GM19023 (cell line): ENCODE measurements around the gene SERGEF.
"Not testable (repeated sequence)": the region's sequence is repeated elsewhere in the genome, so short reads cannot be mapped to it uniquely, and the experiment has no call there.

Experiments
- ATAC-seq: cut with Tn5 transposase; IDR thresholded peaks from one replicate; pipeline ENCODE4 v1.9.1; 2021; ENCODE audit warnings: mild to moderate bottlenecking, moderate library complexity; ENCODE audit not compliant: unreplicated experiment

The SERGEF gene

GRCh38 chr11:17917556-17917955 is 95.3 kb downstream of the SERGEF start:
- no peak for ATAC-seq

- no peak for ATAC-seq
Observed at GRCh38 chr11:17915500-17916143, 97.2 kb downstream of the SERGEF start.

DNA sequence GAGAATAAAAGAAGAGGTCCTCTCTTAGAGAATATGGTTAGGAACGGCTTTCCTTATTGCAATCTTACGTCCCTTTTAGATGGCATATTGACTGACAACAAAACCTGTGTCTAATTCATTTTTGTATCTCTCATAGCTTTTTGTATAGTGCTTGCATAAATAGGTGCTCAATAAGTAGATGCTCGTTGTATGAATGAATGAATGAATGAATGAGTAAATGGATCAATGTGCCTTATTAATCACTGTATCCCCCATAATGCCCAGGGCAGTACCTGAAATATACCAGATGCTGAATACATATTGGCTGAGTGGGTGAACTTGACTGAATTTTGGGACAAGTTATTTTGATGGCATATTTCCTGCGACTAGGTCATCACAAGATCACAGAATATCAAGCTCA is 97.9 kb downstream of the SERGEF start:
- no peak for ATAC-seq

DNA sequence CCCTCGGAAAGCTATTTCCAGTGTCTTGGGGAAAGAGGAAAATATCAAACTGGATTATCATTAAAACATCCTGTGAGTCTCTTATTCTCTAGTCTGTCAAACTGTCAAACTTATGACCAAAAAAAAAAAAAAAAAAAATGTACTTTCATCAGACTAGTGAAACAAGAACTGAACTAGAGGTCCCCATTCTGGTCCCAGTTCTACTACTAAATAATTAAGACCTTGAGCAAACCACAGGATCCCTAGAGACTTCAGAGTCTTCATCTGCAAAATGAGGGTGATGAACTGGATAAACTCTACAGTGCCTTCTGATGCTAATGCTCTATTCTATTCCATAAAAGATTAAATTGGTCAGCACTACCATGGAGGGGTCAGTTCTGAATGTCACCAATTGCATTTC is 105.8 kb downstream of the SERGEF start:
- no peak for ATAC-seq

- no peak for ATAC-seq
Observed at GRCh38 chr11:17906436-17906835, 106.4 kb downstream of the SERGEF start.

DNA sequence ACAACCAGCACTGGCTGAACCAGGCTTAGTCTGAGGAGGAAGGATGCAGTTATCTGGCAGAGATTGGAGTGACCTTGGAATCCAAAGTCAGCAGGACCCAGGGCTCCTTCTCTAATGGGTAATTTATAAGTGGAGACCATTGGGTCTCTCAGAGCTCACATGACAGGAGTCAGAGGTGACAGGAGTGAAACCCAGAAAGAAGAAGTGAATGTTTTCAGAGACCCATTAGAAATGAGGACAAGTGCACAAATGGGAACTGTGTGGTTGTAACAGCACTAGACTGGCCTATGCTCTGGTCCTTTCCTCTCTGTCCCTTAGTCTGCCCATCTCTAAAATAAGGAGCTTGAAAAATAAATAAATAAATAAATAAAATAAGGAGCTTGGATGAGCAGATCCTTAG is 107.4 kb downstream of the SERGEF start:
- ATAC-seq, result peak; percentile 81

- no peak for ATAC-seq
Observed at GRCh38 chr11:17901481-17901880, 111.4 kb downstream of the SERGEF start.

GRCh38 chr11:17898782-17899181 is 114.1 kb downstream of the SERGEF start:
- no peak for ATAC-seq

- ATAC-seq, result no peak
Observed at GRCh38 chr11:17898071-17898470, 114.8 kb downstream of the SERGEF start.

GRCh38 chr11:17897495-17897894 is 115.4 kb downstream of the SERGEF start:
- ATAC-seq, result no peak

DNA sequence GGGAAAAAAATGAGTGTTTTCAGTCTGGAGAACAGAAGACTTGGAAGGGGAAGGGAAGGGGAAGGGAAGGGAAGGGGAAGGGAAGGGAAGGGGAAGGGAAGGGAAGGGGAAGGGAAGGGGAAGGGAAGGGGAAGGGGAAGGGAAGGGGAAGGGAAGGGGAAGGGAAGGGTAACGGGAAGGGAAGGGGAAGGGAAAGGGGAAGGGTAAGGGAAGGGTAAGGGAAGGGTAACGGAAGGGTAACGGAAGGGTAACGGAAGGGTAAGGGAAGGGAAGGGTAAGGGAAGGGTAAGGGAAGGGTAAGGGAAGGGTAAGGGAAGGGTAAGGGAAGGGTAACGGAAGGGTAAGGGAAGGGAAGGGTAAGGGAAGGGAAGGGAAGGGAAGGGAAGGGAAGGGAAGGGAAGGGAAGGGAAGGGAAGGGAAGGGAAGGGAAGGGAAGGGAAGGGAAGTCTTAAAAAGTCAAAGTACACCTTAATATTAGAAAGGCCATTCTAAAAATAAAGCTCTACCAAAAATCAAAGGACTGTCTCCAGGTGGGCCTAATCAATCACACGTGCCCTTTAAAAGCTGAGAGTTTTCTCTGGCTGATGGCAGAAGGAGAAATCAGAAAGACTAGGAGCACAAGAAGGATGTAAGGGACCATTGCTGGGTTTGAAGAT is 116.2 kb downstream of the SERGEF start:
- not testable (repeated sequence) for ATAC-seq

DNA sequence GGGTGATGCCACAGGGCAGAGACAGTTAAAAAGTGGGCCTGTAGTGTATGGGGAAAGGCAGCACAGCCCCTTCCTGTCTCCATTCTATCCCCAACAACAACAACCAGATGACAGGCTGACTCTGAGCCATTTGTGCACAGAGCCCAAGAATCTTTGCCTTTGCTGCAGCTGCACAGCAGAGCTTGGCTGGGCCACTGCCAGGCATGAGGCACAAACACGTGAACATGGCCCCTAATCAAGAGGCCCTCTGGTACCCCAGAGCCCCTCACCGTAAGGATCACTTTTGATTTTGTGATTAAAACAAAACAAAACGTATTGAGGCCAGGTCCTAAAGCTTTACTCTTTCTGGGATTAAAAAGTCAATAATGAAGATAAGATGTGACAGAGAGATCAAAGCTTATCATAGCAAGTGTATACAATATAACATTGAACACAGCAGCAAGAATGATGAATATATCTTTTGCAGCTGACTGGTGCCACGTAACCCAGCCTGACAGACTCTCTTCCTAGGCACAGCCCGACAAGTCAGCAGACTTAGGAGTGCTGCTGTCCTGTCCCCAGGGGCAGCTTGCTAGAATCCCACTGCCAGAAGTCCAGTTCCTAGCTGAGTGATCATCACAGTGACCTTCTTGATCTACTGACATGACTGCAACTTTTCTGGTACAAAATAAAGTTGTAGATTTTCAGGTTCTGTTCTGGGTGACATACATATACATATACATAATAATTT is 117.8 kb downstream of the SERGEF start:
- ATAC-seq, result no peak

GRCh38 chr11:17892409-17892808 is 120.4 kb downstream of the SERGEF start:
- no peak for ATAC-seq

GRCh38 chr11:17890325-17890724 is 122.5 kb downstream of the SERGEF start:
- no peak for ATAC-seq

DNA sequence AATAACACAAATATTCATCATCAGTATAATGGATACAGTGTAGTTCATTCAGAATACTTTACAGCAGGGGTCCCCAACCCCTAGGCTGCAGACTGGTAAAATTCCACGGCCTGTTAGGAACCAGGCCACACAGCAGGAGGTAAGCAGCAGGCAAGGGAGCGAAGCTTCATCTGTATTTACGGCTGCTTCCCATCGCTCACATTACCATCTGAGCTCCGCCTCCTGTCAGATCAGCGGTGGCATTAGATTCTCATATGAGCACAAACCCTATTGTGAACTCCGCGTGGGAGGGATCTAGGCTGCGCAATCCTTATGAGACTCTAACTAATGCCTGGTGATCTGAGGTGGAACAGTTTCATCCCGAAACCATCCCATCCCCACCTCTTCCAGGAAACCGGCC is 125.1 kb downstream of the SERGEF start:
- ATAC-seq, result no peak

DNA sequence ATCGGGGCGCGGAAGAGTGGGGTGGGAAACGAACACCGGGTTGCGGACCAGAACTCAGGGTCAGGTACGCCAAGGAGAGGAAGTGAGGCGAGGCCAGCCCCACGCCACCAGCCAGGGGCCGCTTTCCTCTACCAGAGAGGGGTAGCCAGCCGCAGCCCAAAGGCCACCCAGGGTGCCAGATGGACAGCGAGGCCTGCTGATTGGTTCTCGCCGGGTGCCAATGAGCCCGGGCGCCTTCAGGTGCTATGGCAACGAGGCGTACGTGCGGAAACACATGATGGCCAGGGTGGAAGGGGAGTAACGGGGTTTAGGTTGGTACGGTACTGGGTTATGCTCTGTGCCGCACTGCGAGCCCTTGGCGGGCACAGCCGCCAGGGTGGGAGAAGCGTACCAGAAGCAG is 128.9 kb downstream of the SERGEF start:
- ATAC-seq, result no peak

GRCh38 chr11:17883057-17883456 is 129.8 kb downstream of the SERGEF start:
- no peak for ATAC-seq

GRCh38 chr11:17878743-17879142 is 134.1 kb downstream of the SERGEF start:
- ATAC-seq, result no peak

DNA sequence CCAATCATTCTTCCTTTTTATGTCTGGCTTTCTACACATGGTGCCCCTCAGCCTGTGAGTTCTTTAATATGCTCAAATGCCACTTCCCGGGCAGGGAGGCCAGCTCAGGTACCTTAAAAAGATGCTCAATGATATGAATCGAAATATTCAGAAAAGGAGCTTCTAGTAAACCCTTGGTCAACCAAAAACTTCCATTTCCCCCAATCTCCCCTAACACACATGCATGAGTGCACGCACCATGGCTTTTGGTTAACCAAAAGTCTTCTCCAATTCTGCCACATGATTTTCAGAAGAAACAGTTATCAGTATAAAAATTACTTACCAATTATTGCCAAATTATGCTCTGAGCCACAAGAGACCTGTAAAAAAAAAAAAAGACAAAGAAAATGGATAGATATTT is 135.0 kb downstream of the SERGEF start:
- ATAC-seq, result no peak

DNA sequence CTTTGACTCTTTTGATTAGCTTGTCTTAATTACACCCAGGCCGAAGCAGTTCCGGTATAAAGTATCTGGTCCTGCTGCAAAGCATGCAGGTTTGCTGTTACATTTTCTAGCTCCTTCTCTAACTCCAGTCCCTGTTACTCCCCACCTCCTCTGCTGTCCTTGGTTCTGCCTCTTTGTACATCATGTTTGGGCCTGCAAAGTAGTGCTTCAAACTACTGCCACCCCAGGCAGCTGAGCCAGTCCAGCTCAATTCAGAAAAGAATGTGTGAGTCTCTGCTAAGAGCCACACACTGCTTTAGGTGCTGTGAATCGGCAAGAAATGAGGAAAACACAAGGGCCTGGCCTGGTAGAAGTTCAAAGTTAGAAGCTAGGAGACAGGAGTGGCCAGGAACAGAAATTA is 136.0 kb downstream of the SERGEF start:
- no peak for ATAC-seq

- ATAC-seq, result no peak
Observed at GRCh38 chr11:17875891-17876290, 137.0 kb downstream of the SERGEF start.

DNA sequence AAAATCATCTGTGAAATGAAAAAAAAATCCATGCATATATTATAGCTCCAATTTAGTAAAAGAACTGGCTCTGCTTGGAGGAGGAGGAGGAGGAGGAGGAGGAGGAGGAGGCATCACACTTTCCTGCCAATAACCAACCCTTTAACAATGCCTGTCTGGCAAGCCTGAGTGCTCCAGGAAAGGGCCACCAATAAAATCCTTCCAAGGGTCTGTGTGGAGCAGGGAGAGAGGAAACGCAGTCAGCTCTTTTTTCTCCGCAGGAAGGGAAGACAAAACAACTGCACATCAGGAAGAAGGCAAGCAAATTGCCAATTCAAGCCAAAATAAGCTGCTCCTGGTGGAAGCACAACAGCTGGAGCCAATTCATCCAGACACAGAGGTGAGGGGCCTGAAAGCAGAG is 139.3 kb downstream of the SERGEF start:
- ATAC-seq, result no peak
